HepG2 (cell line): ENCODE data around the gene EIF5A. TPM values are rescaled to one million over a fixed set of nuclear protein-coding genes. Genes with fewer than 3 reads are reported as not detected.

Experiments
- ATAC-seq: fragments of 200-7000 bp; cut with Tn5 transposase; 3 replicates; pipeline ENCODE4 v1.9.1; 2020; ENCODE audit warnings: mild to moderate bottlenecking, moderate library complexity
- BruUV-seq: library from RNA; stranded (reverse); fragments of 400-500 nt; replicated peaks from 2 replicates; lab custom pipeline; 2021; lab: Mats Ljungman, UMichigan
- CTCF ChIA-PET: fragments of 300-600 bp; formaldehyde crosslinking; extraction: SDS; loops from one replicate; lab custom pipeline; 2021; ENCODE audit warnings: low total read pairs, inconsistent platforms, low intra/inter-chr PET ratio; lab: Yijun Ruan, JAX
- POLR2A ChIA-PET: fragments of 350-600 bp; sonication (Branson Sonifier 250); formaldehyde crosslinking; loops from one replicate; lab custom pipeline; 2020; ENCODE audit warnings: antibody characterized with exemption, inconsistent platforms; lab: Yijun Ruan, JAX
- DNase-seq: peaks from one replicate; pipeline ENCODE4 v3.0.0-alpha.2; 2015; ENCODE audit warnings: low spot score
- FAIRE-seq: peaks from 3 replicates; lab custom pipeline; 2011; peaks lifted over from hg19 to GRCh38; lab: Jason Lieb, UNC
- H2AFZ ChIP-seq: one replicate; pipeline ENCODE4 v1.6.1; 2011; ENCODE audit warnings: low read length, inconsistent platforms
- H3K27ac ChIP-seq: fragments of 300-600 bp; 3 replicates; pipeline ENCODE4 v1.8.0; 2011; ENCODE audit warnings: mixed run types, mild to moderate bottlenecking, mixed read lengths, low read length, inconsistent platforms; ENCODE audit not compliant: insufficient read depth; ENCODE audit errors: extremely low read length
- H3K27me3 ChIP-seq, 2 experiments: fragments of 200-600 bp in 1 of 2; 2 replicates in 1 of 2; 3 replicates in 1 of 2; pipeline versions ENCODE4 v1.6.0 to v1.8.0; 2011; ENCODE audit warnings: low read length in 2 of 2, mild to moderate bottlenecking in 2 of 2, moderate library complexity in 2 of 2, inconsistent platforms in 1 of 2; ENCODE audit not compliant: insufficient read depth in 2 of 2, control insufficient read depth in 1 of 2
- H3K36me3 ChIP-seq, 2 experiments: fragments of 200-600 bp in 1 of 2; replicated peaks in 1 of 2; 2 replicates in 1 of 2; 3 replicates in 1 of 2; pipeline versions ENCODE4 v1.5.1 to v1.8.0; 2011; ENCODE audit warnings: low read length in 2 of 2, inconsistent platforms in 1 of 2; ENCODE audit not compliant: insufficient read depth in 2 of 2, control insufficient read depth in 1 of 2
- H3K4me1 ChIP-seq: 2 replicates; pipeline ENCODE4 v1.5.1; 2012; ENCODE audit warnings: low read length, inconsistent platforms; ENCODE audit not compliant: insufficient read depth
- H3K4me2 ChIP-seq: 2 replicates; pipeline ENCODE4 v1.6.0; 2011; ENCODE audit warnings: low read depth, low read length, inconsistent platforms
- H3K4me3 ChIP-seq, 3 experiments: fragments of 200-600 bp in 1 of 3; sonication (generic), shearing (Covaris generic) in 1 of 3; replicated peaks in 1 of 3; 2 replicates each; pipeline ENCODE4 v1.5.1; 2011 to 2016; ENCODE audit warnings: low read length in 3 of 3, inconsistent platforms in 2 of 3, low read depth in 2 of 3, mild to moderate bottlenecking in 2 of 3, control low read depth in 1 of 3, mixed read lengths in 1 of 3; ENCODE audit not compliant: insufficient read depth in 1 of 3
- H3K79me2 ChIP-seq: one replicate; pipeline ENCODE4 v1.6.1; 2011; ENCODE audit warnings: low read length, inconsistent platforms; ENCODE audit not compliant: insufficient read depth
- H3K9ac ChIP-seq: 2 replicates; pipeline ENCODE4 v1.6.0; 2011; ENCODE audit warnings: mild to moderate bottlenecking, low read depth, low read length, inconsistent platforms; ENCODE audit not compliant: insufficient read depth
- H3K9me3 ChIP-seq: 2 replicates; pipeline ENCODE4 v1.5.1; 2012; ENCODE audit warnings: mild to moderate bottlenecking, low read length
- H4K20me1 ChIP-seq: 2 replicates; pipeline ENCODE4 v1.6.0; 2011; ENCODE audit warnings: inconsistent platforms, mild to moderate bottlenecking, low read length, moderate library complexity; ENCODE audit not compliant: insufficient read depth
- AGO1 ChIP-seq: fragments of 200-400 bp; formaldehyde crosslinking; IDR thresholded peaks from 2 replicates; pipeline ENCODE4 v1.6.1; 2017; ENCODE audit warnings: mild to moderate bottlenecking, low read depth, low read length, moderate library complexity; ENCODE audit not compliant: poor library complexity, severe bottlenecking
- AGO2 ChIP-seq: fragments of 200-400 bp; formaldehyde crosslinking; optimal IDR thresholded peaks from 2 replicates; pipeline ENCODE3; 2017; ENCODE audit warnings: mild to moderate bottlenecking, low read depth, low read length, moderate library complexity
- CEBPG ChIP-seq: IDR thresholded peaks from 2 replicates; pipeline ENCODE4 v1.6.1; 2016
- MTF1 ChIP-seq: sonication (generic); formaldehyde crosslinking; IDR thresholded peaks from 2 replicates; pipeline ENCODE4 v1.5.0; 2020; ENCODE audit warnings: missing genetic modification reagents
- POLR2G ChIP-seq: fragments of 200-400 bp; formaldehyde crosslinking; IDR thresholded peaks from 2 replicates; pipeline ENCODE4 v1.6.1; 2018; ENCODE audit warnings: mild to moderate bottlenecking, low read depth, low read length, moderate library complexity
- RBFOX2 ChIP-seq: fragments of 200-400 bp; formaldehyde crosslinking; IDR thresholded peaks from 2 replicates; pipeline ENCODE4 v1.6.1; 2017; ENCODE audit warnings: low read depth, mild to moderate bottlenecking, low read length
- RBM22 ChIP-seq: fragments of 200-400 bp; formaldehyde crosslinking; optimal IDR thresholded peaks from 2 replicates; pipeline ENCODE3; 2017; ENCODE audit warnings: mild to moderate bottlenecking, low read length, moderate library complexity
- SOX6 ChIP-seq, 2 experiments: fragments of 450-650 bp in 1 of 2; sonication (generic) in 1 of 2; formaldehyde crosslinking in 1 of 2; IDR thresholded peaks; 2 replicates each; pipeline versions ENCODE4 v1.4.0 to v1.6.1; 2017 to 2020; ENCODE audit warnings: antibody characterized with exemption in 1 of 2, mild to moderate bottlenecking in 1 of 2, missing genetic modification reagents in 1 of 2
- WGBS: methylation state at CpG from one replicate; pipeline ENCODE4 v1.1.6; 2017; ENCODE audit warnings: low lambda C conversion rate; 5-methylcytosine and 5-hydroxymethylcytosine counted together
- in situ Hi-C: cut with HindIII; loops from 2 replicates; pipeline ENCODE4 v1.10.0; 2017; ENCODE audit warnings: low pct_unique_long_range_greater_than_20kb; ENCODE audit not compliant: extremely low pct_ligation_motif_present
- intact Hi-C: fragments of 100-400 bp; cut with micrococcal nuclease; formaldehyde crosslinking; loops from one replicate; pipeline ENCODE4 v1.10.0; 2022; ENCODE audit not compliant: unreplicated experiment
- polyA plus RNA-seq, 8 experiments: library from polyadenylated mRNA; depleted of rRNA in 3 of 8; stranded (reverse) in 7 of 8; unstranded in 1 of 8; fragments of >200 nt; fragmentation: Illumina TruSeq in 4 of 8; extraction: Trizol in 4 of 8; gene quantifications; 2 replicates each; pipeline versions ENCODE4 v1.2.1 to v1.2.3, GENCODE V29; 2011 to 2016; ENCODE audit warnings: low read depth in 4 of 8, missing spikeins in 1 of 8, mixed read lengths in 1 of 8; ENCODE audit not compliant: insufficient read depth in 1 of 8
- total RNA-seq, 5 experiments: library from RNA; depleted of rRNA; stranded (reverse); fragments of >200 nt; fragmentation: Illumina TruSeq; extraction: Trizol; gene quantifications; 2 replicates each; pipeline ENCODE4 v1.2.3, GENCODE V29; 2016; ENCODE audit warnings: low read depth in 1 of 5
- TF ChIP-seq, protein P1 (sequence below): IDR thresholded peaks from 2 replicates; pipeline ENCODE4 v1.6.1; 2016; ENCODE audit warnings: missing biosample characterization, missing genetic modification reagents, low read depth
- TF ChIP-seq, protein P2 (sequence below): sonication (generic); formaldehyde crosslinking; IDR thresholded peaks from 2 replicates; pipeline ENCODE4 v1.4.0; 2020; ENCODE audit warnings: missing genetic modification reagents, borderline replicate concordance

Gene EIF5A
- total and polyA plus RNA-seq, 2 of the 13 experiments (the other 11 are each of a cell fraction or from before 2014, with no cell fraction given), result 319 to 337 TPM

DNA sequence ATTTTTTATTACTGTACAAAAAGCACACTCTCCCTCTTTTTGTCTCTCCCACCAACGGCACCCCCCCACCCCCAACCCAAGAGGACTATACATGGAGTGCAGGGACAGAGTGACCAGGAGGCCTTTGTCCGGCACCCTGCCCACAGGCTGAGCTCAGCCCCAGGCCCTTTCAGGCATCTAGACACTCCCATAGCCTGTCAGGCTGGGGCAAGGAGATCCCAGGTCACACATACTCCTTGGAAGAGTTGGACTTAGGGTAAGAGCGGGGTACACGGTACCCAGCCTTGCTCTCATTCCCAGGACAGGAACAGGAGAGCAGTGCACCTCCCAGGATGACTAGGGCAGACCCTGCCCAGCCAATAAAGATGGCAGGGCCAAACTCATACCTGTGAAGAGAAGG is 47.3 kb upstream of the EIF5A start (continued):
- TF ChIP-seq, protein P1, sequence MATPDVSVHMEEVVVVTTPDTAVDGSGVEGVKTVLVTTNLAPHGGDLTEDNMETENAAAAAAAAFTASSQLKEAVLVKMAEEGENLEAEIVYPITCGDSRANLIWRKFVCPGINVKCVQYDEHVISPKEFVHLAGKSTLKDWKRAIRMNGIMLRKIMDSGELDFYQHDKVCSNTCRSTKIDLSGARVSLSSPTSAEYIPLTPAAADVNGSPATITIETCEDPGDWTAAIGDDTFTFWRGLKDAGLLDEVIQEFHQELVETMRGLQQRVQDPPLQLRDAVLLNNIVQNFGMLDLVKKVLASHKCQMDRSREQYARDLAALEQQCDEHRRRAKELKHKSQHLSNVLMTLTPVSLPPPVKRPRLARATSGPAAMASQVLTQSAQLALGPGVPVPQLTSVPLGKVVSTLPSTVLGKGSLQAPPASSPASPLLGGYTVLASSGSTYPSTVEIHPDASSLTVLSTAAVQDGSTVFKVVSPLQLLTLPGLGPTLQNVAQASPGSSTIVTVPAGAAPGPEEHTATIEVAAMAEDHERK (CRISPR knock-in tag), result no peak

DNA sequence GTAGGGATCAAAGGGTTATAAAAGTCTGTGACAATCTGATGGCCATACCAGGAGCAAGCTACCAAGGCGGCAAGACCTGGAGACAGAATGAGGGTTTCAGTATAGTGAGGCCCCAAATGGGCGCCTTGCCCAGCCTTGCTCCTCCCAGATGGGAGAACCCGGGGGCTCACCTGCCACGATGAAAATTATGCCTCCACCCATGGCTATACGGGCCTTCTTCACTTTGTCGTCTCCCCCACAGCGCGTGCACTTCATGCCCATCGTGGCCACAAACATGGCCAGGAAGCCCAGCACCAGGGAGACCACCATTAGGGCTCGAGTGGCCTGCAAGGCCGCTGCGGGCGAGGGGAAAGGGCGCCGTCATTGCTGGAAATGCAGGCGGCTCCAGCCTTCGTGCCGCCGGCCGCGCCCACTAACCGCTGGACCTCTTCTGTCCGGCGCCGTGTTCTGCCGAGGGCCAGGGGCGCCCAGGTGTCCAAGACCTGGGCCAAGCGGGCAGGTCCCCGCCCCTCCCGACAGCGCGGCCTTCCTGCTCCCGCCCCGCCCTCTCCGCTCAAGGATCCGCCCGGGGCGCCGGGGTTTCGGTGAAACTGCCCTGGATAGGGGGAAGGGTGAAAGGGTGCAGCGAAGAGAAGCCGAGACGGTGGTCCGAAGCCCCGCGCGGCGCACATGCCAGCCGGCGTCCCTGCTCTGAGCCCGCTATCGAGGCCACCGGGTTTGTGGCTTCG is 46.6 kb upstream of the EIF5A start:
- H4K20me1 ChIP-seq, result no peaks in the 10 kb centered on the region
- FAIRE-seq (no peak), DNase-seq (no peak), ATAC-seq (no peak)
- no peaks in the 10 kb centered on the region for H3K27me3 ChIP-seq
- no peak overlapping the region for H2AFZ ChIP-seq
- TF ChIP-seq RBFOX2, result peak; percentile 48
- TF ChIP-seq AGO1, result peak; percentile 1
- TF ChIP-seq, protein P2, sequence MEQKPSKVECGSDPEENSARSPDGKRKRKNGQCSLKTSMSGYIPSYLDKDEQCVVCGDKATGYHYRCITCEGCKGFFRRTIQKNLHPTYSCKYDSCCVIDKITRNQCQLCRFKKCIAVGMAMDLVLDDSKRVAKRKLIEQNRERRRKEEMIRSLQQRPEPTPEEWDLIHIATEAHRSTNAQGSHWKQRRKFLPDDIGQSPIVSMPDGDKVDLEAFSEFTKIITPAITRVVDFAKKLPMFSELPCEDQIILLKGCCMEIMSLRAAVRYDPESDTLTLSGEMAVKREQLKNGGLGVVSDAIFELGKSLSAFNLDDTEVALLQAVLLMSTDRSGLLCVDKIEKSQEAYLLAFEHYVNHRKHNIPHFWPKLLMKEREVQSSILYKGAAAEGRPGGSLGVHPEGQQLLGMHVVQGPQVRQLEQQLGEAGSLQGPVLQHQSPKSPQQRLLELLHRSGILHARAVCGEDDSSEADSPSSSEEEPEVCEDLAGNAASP, result no peak
- no peak for TF ChIP-seq CEBPG (CRISPR knock-in tag)
- no peak for TF ChIP-seq SOX6 (IDR thresholded peaks at IDR 0.05)
- 0 out of 2 replicates have a peak, but pooled peaks have one; percentile 12 for TF ChIP-seq SOX6 (CRISPR knock-in tag; IDR thresholded peaks at IDR 0.05)
- TF ChIP-seq AGO2, result peak; percentile 87
- TF ChIP-seq MTF1 (CRISPR knock-in tag), result no peak
- TF ChIP-seq POLR2G, result peak; percentile 60; the same call in 1 of the 2 replicates
- peak; percentile 47 for TF ChIP-seq RBM22
- H3K36me3 ChIP-seq, result 0 out of 5 replicates have a peak, but pooled peaks cover 0 to 3% of the 10 kb centered on the region in 2 experiments
- no peak overlapping the region for H3K4me3 ChIP-seq
- H3K9ac ChIP-seq, result no peak overlapping the region
- H3K4me2 ChIP-seq, result no peak overlapping the region
- H3K79me2 ChIP-seq, result no peaks in the 10 kb centered on the region
- 95% methylated on average over 39 of the region's 54 CpGs for WGBS
- ChIA-PET POLR2A (interaction anchor here (1.2 kb wide), 1 partner anchor 10 kb away, joined by 4 read pairs; no protein-coding TSS in a partner anchor), CTCF (no interaction called here)
- H3K9me3 ChIP-seq, result no peaks in the 10 kb centered on the region
- no TSS peak for BruUV-seq
- in situ Hi-C loops (no loop called here), intact Hi-C loops (no loop called here)
- H3K4me1 ChIP-seq, result peaks cover 62% of the 10 kb centered on the region
- no peak overlapping the region for H3K27ac ChIP-seq
